HepG2 (cell line): Measurements from ENCODE around the gene ERRFI1. TPM values are rescaled to one million over a fixed set of nuclear protein-coding genes. Genes with fewer than 3 reads are reported as not detected.

ENCODE experiments used
- AGO1 ChIP-seq: fragments of 200-400 bp; formaldehyde crosslinking; IDR thresholded peaks from 2 replicates; pipeline ENCODE4 v1.6.1; 2017; ENCODE audit warnings: mild to moderate bottlenecking, low read depth, low read length, moderate library complexity; ENCODE audit not compliant: poor library complexity, severe bottlenecking
- KLF15 ChIP-seq: sonication (generic); formaldehyde crosslinking; IDR thresholded peaks from 2 replicates; pipeline ENCODE4 v1.8.1; 2023; ENCODE audit warnings: borderline replicate concordance, mild to moderate bottlenecking, inconsistent platforms, missing genetic modification reagents, mixed read lengths
- POLR2G ChIP-seq: fragments of 200-400 bp; formaldehyde crosslinking; IDR thresholded peaks from 2 replicates; pipeline ENCODE4 v1.6.1; 2018; ENCODE audit warnings: mild to moderate bottlenecking, low read depth, low read length, moderate library complexity
- RBM22 ChIP-seq: fragments of 200-400 bp; formaldehyde crosslinking; optimal IDR thresholded peaks from 2 replicates; pipeline ENCODE3; 2017; ENCODE audit warnings: mild to moderate bottlenecking, low read length, moderate library complexity
- RFX3 ChIP-seq: IDR thresholded peaks from 2 replicates; pipeline ENCODE4 v1.6.1; 2016; ENCODE audit warnings: missing biosample characterization, missing genetic modification reagents
- SKIL ChIP-seq: sonication (generic); formaldehyde crosslinking; IDR thresholded peaks from 2 replicates; pipeline ENCODE4 v1.8.0; 2022; ENCODE audit warnings: missing genetic modification reagents, mild to moderate bottlenecking, moderate library complexity, borderline replicate concordance
- ZBTB21 ChIP-seq: sonication (generic); formaldehyde crosslinking; IDR thresholded peaks from 2 replicates; pipeline ENCODE4 v1.4.0; 2020; ENCODE audit warnings: missing genetic modification reagents
- ZFP1 ChIP-seq: IDR thresholded peaks from 2 replicates; pipeline ENCODE4 v1.6.1; 2016
- ZNF138 ChIP-seq: sonication (generic); formaldehyde crosslinking; IDR thresholded peaks from 2 replicates; pipeline ENCODE4 v1.5.0; 2020; ENCODE audit warnings: mild to moderate bottlenecking, low read depth, missing genetic modification reagents
- ZNF275 ChIP-seq: sonication (generic); formaldehyde crosslinking; IDR thresholded peaks from 2 replicates; pipeline ENCODE4 v1.8.0; 2022; ENCODE audit warnings: missing genetic modification reagents, mild to moderate bottlenecking, inconsistent platforms, borderline replicate concordance
- ZNF609 ChIP-seq: sonication (generic); formaldehyde crosslinking; IDR thresholded peaks from 2 replicates; pipeline ENCODE4 v1.4.0; 2020; ENCODE audit warnings: mild to moderate bottlenecking, missing genetic modification reagents, borderline replicate concordance
- polyA plus RNA-seq, 8 experiments: library from polyadenylated mRNA; depleted of rRNA in 3 of 8; stranded (reverse) in 7 of 8; unstranded in 1 of 8; fragments of >200 nt; fragmentation: Illumina TruSeq in 4 of 8; extraction: Trizol in 4 of 8; gene quantifications; 2 replicates each; pipeline versions ENCODE4 v1.2.1 to v1.2.3, GENCODE V29; 2011 to 2016; ENCODE audit warnings: low read depth in 4 of 8, missing spikeins in 1 of 8, mixed read lengths in 1 of 8; ENCODE audit not compliant: insufficient read depth in 1 of 8
- total RNA-seq, 5 experiments: library from RNA; depleted of rRNA; stranded (reverse); fragments of >200 nt; fragmentation: Illumina TruSeq; extraction: Trizol; gene quantifications; 2 replicates each; pipeline ENCODE4 v1.2.3, GENCODE V29; 2016; ENCODE audit warnings: low read depth in 1 of 5
- TF ChIP-seq, protein P1 (sequence below): sonication (generic); formaldehyde crosslinking; conservative IDR thresholded peaks from 2 replicates; pipeline ENCODE4 v1.4.0; 2020; ENCODE audit warnings: mild to moderate bottlenecking, missing genetic modification reagents, moderate library complexity

Gene ERRFI1
- total and polyA plus RNA-seq, 2 of the 13 experiments (the other 11 are each of a cell fraction or from before 2014, with no cell fraction given), result 84.4 to 753 TPM

- TF ChIP-seq RFX3 (CRISPR knock-in tag), result no peak
- TF ChIP-seq ZNF275, result no peak
- no peak for TF ChIP-seq ZNF609 (CRISPR knock-in tag)
- TF ChIP-seq, protein P1, sequence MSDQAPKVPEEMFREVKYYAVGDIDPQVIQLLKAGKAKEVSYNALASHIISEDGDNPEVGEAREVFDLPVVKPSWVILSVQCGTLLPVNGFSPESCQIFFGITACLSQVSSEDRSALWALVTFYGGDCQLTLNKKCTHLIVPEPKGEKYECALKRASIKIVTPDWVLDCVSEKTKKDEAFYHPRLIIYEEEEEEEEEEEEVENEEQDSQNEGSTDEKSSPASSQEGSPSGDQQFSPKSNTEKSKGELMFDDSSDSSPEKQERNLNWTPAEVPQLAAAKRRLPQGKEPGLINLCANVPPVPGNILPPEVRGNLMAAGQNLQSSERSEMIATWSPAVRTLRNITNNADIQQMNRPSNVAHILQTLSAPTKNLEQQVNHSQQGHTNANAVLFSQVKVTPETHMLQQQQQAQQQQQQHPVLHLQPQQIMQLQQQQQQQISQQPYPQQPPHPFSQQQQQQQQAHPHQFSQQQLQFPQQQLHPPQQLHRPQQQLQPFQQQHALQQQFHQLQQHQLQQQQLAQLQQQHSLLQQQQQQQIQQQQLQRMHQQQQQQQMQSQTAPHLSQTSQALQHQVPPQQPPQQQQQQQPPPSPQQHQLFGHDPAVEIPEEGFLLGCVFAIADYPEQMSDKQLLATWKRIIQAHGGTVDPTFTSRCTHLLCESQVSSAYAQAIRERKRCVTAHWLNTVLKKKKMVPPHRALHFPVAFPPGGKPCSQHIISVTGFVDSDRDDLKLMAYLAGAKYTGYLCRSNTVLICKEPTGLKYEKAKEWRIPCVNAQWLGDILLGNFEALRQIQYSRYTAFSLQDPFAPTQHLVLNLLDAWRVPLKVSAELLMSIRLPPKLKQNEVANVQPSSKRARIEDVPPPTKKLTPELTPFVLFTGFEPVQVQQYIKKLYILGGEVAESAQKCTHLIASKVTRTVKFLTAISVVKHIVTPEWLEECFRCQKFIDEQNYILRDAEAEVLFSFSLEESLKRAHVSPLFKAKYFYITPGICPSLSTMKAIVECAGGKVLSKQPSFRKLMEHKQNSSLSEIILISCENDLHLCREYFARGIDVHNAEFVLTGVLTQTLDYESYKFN (CRISPR knock-in tag), result no peak
- TF ChIP-seq RBM22, result peak; percentile 70
- no peak for TF ChIP-seq ZNF138 (CRISPR knock-in tag)
- no peak for TF ChIP-seq SKIL (CRISPR knock-in tag)
- peak; percentile 89 for TF ChIP-seq AGO1
- peak; percentile 31; the same call in 1 of the 2 replicates for TF ChIP-seq POLR2G
- no peak for TF ChIP-seq ZFP1
- TF ChIP-seq KLF15 (CRISPR knock-in tag), result no peak
- no peak for TF ChIP-seq ZBTB21
These were observed 2.7 kb downstream of the ERRFI1 start (continued) for GRCh38 chr1:8023287-8023994.
